GM21737 (cell line): ENCODE results near the gene PYROXD2.
A peak's percentile ranks its signal among the peaks of the same experiment; 100 is the strongest.
"Not testable (repeated sequence)": the region's sequence is repeated elsewhere in the genome, so short reads cannot be mapped to it uniquely, and the experiment has no call there.

Experiments
- ATAC-seq: cut with Tn5 transposase; IDR thresholded peaks from one replicate; pipeline ENCODE4 v1.9.1; 2021; ENCODE audit warnings: mild to moderate bottlenecking, moderate library complexity; ENCODE audit not compliant: unreplicated experiment

Gene PYROXD2

GRCh38 chr10:98370831-98371820 is 43.9 kb downstream of the PYROXD2 start:
- no peak for ATAC-seq

- no peak for ATAC-seq
Measured at GRCh38 chr10:98369801-98370200, 45.2 kb downstream of the PYROXD2 start.

- no peak for ATAC-seq
Measured at GRCh38 chr10:98368644-98369043, 46.3 kb downstream of the PYROXD2 start.

- no peak for ATAC-seq
Measured at GRCh38 chr10:98367604-98368451, 47.2 kb downstream of the PYROXD2 start.

- ATAC-seq, result no peak
Measured at GRCh38 chr10:98366062-98366530, 48.9 kb downstream of the PYROXD2 start.

GRCh38 chr10:98365406-98366061 is 49.4 kb downstream of the PYROXD2 start:
- no peak for ATAC-seq

GRCh38 chr10:98364432-98365102 is 50.4 kb downstream of the PYROXD2 start:
- no peak for ATAC-seq

- ATAC-seq, result no peak
Measured at GRCh38 chr10:98363220-98363619, 51.8 kb downstream of the PYROXD2 start.

- ATAC-seq, result peak; percentile 83
Measured at GRCh38 chr10:98361131-98362025, 53.6 kb downstream of the PYROXD2 start.

- no peak for ATAC-seq
Measured at GRCh38 chr10:98357194-98357822, 57.7 kb downstream of the PYROXD2 start.

- no peak for ATAC-seq
Measured at GRCh38 chr10:98354491-98354890, 60.5 kb downstream of the PYROXD2 start.

- no peak for ATAC-seq
Measured at GRCh38 chr10:98353170-98353569, 61.8 kb downstream of the PYROXD2 start.

DNA sequence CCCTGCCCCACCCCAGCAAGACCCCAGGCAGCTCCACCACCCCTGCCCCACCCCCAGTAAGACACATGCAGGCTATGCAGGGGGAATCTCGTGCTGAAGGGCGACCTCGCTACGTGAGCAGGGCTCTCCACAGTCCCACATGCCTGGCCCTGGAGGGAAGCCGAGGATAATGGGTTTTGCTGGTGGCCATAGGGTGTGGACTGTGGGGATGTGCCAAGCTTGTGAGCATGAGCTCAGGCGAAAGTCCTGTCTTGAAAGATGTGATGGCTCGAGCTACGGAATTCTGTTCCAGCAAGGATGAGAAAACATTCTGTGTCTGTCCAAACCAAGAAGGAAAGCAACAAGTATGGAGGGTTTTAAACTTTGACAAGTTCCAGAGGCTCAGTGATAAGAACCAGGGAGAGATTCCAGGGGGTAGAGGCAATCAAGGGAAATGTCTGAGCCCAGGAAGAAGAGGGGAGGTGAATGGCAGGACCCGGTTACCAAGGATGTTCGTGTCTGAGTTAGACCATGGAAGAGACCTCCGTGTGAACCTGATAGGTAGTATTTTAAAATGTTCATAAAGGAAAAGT is 63.1 kb downstream of the PYROXD2 start:
- ATAC-seq, result no peak

GRCh38 chr10:98349508-98349922 is 65.5 kb downstream of the PYROXD2 start:
- ATAC-seq, result no peak

DNA sequence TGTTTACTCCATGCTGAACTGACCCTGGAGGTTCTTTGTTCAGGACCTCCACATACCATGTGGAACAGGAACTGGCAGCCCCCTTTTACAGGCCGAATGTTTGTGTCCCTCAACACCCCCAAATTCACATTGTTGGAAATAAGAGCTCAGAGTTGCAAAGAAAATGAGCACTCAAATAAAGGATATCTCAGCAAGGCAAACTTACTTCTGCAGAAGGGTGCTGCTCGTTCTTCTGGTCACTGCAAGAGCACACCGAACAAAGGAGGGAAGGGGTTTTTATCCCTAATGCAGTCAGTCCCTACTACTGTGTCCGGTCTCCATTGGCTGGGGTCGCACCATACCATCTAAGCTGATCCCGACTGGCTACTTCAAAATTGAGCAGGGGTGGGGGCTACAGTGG is 68.1 kb downstream of the PYROXD2 start:
- ATAC-seq, result no peak

DNA sequence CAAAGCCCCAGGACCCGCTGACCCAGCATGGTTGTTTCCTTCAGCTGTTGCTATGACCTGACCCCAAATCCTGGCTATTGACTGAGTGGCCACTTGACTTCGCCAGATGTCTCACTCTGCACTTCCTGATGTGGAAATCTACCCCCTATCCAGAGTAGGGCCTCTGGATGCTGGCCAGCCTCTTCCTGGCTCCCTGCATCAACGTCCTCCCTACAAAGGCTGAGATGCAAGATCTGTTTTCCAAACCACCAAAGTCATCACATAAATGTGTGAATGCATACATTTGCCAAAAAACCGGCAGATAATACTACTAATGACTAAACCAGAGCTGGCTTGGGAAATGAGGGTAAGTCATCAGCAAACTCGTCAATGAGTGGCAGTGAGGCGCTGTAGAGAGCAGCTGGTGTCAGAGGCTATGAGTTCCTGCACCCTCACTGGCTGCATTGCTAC is 70.4 kb downstream of the PYROXD2 start:
- ATAC-seq, result no peak

GRCh38 chr10:98341701-98342100 is 73.3 kb downstream of the PYROXD2 start:
- ATAC-seq, result not testable (repeated sequence)

DNA sequence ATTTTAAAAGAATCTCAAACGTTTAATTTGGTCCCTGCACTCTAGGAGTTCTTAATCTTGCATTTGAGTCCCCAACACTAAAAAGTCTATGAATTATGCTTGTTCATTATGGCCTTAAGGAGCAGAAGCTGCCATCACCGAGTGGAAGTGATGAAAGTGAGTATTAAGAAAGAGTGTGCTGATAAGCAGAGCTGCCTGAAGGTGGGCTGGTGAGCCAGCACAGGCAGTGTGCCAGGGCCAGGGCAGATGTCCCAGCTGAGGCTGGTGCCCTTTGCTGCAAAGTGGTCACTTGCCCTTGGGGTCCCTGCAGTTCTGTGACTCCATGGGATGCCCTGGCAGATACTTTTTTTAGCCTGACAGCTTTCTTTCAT is 74.1 kb downstream of the PYROXD2 start:
- no peak for ATAC-seq
